ENCODE results near the gene ARG2. TPM values are rescaled to one million over a fixed set of nuclear protein-coding genes. Genes with fewer than 3 reads are reported as not detected.

The ARG2 gene
- total RNA-seq, 1 donor from 2014 or later, result 35.9 TPM

DNA sequence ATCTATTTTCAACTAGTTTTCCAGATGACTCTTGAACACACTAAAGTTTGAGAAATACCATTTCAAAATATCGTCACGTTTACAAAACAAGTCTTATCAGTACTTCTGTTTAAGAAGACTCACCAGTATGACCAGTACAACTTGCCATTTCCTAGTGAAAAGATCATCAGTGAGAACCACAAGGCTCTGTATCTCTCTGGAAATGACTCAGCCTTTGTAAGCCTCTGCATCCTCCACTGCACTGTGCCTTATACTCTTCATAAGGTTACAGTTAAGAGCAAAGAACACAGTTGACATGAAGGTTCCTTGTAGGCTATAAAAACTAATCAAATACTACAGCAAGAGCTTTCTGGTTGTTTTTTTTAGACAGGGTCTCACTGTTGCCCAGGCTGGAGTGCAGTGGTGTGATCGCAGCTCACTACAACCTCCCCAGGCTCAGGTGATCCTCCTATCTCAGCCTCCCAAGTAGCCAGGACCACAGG is 60.4 kb downstream of the ARG2 start:
- peak; percentile 59 for DNase-seq (ENCODE audit: low read depth, low spot score)

GRCh38 chr14:67680941-67681340 is 61.2 kb downstream of the ARG2 start:
- no peak for DNase-seq (ENCODE audit: low read depth, low spot score)

GRCh38 chr14:67683842-67684241 is 64.1 kb downstream of the ARG2 start:
- no peak for DNase-seq (ENCODE audit: low read depth, low spot score)

GRCh38 chr14:67690011-67690410 is 70.3 kb downstream of the ARG2 start:
- no peak for DNase-seq (ENCODE audit: low read depth, low spot score)

GRCh38 chr14:67694791-67695393 is 75.2 kb downstream of the ARG2 start:
- DNase-seq (ENCODE audit: low read depth, low spot score), result peak; percentile 81

GRCh38 chr14:67695394-67695949 is 75.8 kb downstream of the ARG2 start, which contains the start of gene RDH11:
Gene RDH11, minus strand, starts transcription at chr14:67695764. Its CDS starts 61 bp downstream, at chr14:67695703.
- peak; percentile 69 for DNase-seq (ENCODE audit: low read depth, low spot score)

DNA sequence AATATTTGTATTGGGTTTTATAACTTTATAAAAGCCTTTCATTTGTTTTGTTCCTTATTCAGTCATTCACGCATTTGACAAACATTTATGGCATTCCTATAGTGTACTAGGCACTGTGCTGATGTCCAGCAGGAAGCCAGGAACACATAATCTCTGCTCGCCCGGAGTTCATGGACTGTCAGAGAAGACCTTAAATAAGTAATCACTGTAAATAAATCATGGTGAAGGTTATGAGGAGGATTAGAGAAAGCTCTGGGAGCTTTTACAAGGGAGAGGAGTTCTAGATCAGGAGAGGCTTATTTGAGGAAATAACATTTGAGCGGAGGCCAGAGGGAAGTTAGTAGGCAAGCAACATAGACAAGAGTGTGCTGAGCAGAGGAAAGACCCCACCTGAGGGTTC is 77.3 kb downstream of the ARG2 start:
- DNase-seq (ENCODE audit: low read depth, low spot score), result no peak

DNA sequence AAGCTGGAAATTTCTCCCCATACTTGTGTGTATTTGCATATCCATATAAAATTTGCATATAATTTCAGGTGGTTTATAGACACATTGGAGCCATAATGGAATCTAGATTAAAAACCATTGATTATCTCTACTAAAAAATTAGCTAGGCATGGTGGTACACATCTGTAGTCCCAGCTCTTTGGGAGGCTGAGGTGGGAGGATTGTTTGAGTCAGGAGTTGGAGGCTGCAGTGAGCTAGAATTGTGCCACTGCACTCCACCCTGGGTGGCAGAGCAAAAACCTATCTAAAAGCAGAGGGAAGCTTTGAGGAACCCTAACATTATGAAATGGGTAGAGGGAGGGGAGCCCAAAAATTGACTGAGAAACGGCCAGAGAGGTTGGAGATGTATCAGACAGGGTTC is 78.5 kb downstream of the ARG2 start:
- DNase-seq (ENCODE audit: low read depth, low spot score), result no peak

Other genes with a start within 250 kb of the ARG2 start
- 10.4 and 11.9 TPM in 2 replicates for gene PLEK2, start 207.8 kb upstream of the ARG2 start, total RNA-seq
- 0.07 TPM in 2 replicates for gene TMEM229B, start 131.2 kb upstream of the ARG2 start, total RNA-seq
- gene PLEKHH1, start 86.6 kb upstream of the ARG2 start, total RNA-seq, result 0.14 and 0.26 TPM in 2 replicates
- 8.0 and 12.8 TPM in 2 replicates for gene PIGH, start 19.7 kb upstream of the ARG2 start, total RNA-seq
- gene VTI1B, start 54.7 kb downstream of the ARG2 start, total RNA-seq, result 49.3 and 71.5 TPM in 2 replicates
- 117 and 138 TPM in 2 replicates for gene RDH11, start 75.8 kb downstream of the ARG2 start, total RNA-seq
- not detected in 2 replicates for gene RDH12, start 82.0 kb downstream of the ARG2 start, total RNA-seq
- 12.9 and 31.0 TPM in 2 replicates for gene ZFYVE26, start 196.7 kb downstream of the ARG2 start, total RNA-seq
- 9.8 and 14.3 TPM in 2 replicates for gene RAD51B, start 199.9 kb downstream of the ARG2 start, total RNA-seq

Data from pulmonary artery endothelial cell (primary cell).